ENCODE data around the gene PCSK6.
"Not testable (repeated sequence)": the region's sequence is repeated elsewhere in the genome, so short reads cannot be mapped to it uniquely, and the experiment has no call there.

Gene PCSK6

DNA sequence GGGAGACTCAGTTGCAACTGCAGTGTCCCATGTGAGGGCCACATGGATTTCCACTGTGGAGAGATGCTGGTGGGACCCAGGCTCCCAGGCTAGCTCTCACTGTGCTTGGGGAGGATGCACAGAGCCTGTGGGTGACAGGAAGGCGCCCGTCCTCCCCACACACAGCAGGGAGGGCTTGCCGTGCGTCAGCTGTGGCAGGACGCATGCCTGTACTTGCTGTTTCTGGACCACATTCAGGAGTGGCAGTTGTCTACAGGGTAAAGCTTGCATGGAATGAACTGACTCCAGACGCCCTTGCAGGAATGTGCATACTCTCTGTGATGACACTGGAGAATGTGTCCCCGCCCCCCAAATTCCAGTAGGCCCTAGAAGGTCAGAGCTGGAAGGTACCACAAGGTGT is 130.6 kb downstream of the PCSK6 start:
- Histone ChIP-seq H3K27ac (ENCODE audit: low read length) (peak overlapping the region; percentile 92), H3K9ac (ENCODE audit: low read depth, low read length) (peak overlapping the region; percentile 40), H3K79me2 (ENCODE audit: insufficient read depth, low read length) (no peaks in the 10 kb centered on the region), H3K4me2 (ENCODE audit: insufficient read depth, low read length) (peak overlapping the region; percentile 23; the same call in 1 of the 2 replicates), H3K4me3 (ENCODE audit: low read depth in 1 of 2, low read length in 2 of 2) (no peak overlapping the region), H3K36me3 (ENCODE audit: insufficient read depth, low read length) (no peaks in the 10 kb centered on the region), H4K20me1 (ENCODE audit: insufficient read depth, low read length) (no peaks in the 10 kb centered on the region), H3K4me1 (ENCODE audit: insufficient read depth, low read length) (peaks cover 44% of the 10 kb centered on the region), H3K9me3 (ENCODE audit: insufficient read depth, low read length, severe bottlenecking) (no peaks in the 10 kb centered on the region), H2AFZ (ENCODE audit: low read depth, low read length) (peak overlapping the region; percentile 50; the same call in 1 of the 2 replicates), H3K27me3 (ENCODE audit: insufficient read depth, low read length, poor library complexity) (no peaks in the 10 kb centered on the region)
- no peak for TF ChIP-seq EZH2 (IDR thresholded peaks at IDR 0.05; ENCODE audit: borderline replicate concordance, low read depth, low read length, severe bottlenecking)
- TF ChIP-seq, protein P1, sequence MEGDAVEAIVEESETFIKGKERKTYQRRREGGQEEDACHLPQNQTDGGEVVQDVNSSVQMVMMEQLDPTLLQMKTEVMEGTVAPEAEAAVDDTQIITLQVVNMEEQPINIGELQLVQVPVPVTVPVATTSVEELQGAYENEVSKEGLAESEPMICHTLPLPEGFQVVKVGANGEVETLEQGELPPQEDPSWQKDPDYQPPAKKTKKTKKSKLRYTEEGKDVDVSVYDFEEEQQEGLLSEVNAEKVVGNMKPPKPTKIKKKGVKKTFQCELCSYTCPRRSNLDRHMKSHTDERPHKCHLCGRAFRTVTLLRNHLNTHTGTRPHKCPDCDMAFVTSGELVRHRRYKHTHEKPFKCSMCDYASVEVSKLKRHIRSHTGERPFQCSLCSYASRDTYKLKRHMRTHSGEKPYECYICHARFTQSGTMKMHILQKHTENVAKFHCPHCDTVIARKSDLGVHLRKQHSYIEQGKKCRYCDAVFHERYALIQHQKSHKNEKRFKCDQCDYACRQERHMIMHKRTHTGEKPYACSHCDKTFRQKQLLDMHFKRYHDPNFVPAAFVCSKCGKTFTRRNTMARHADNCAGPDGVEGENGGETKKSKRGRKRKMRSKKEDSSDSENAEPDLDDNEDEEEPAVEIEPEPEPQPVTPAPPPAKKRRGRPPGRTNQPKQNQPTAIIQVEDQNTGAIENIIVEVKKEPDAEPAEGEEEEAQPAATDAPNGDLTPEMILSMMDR (IDR thresholded peaks at IDR 0.05; ENCODE audit: borderline replicate concordance, extremely low read depth, low read length, poor library complexity, severe bottlenecking): no peak
- DNase-seq (peak; percentile 52), ATAC-seq (ENCODE audit: insufficient read depth, low read depth) (peak; percentile 79)

GRCh38 chr15:101357885-101358284 is 131.6 kb downstream of the PCSK6 start:
- Histone ChIP-seq H3K9me3 (ENCODE audit: insufficient read depth, low read length, severe bottlenecking) (no peaks in the 10 kb centered on the region), H3K4me3 (ENCODE audit: low read depth in 1 of 2, low read length in 2 of 2) (no peak overlapping the region), H2AFZ (ENCODE audit: low read depth, low read length) (no peak overlapping the region), H4K20me1 (ENCODE audit: insufficient read depth, low read length) (no peaks in the 10 kb centered on the region), H3K27ac (ENCODE audit: low read length) (peak overlapping the region; percentile 92), H3K36me3 (ENCODE audit: insufficient read depth, low read length) (no peaks in the 10 kb centered on the region), H3K79me2 (ENCODE audit: insufficient read depth, low read length) (no peaks in the 10 kb centered on the region), H3K27me3 (ENCODE audit: insufficient read depth, low read length, poor library complexity) (no peaks in the 10 kb centered on the region), H3K4me1 (ENCODE audit: insufficient read depth, low read length) (peaks cover 44% of the 10 kb centered on the region), H3K4me2 (ENCODE audit: insufficient read depth, low read length) (no peak overlapping the region), H3K9ac (ENCODE audit: low read depth, low read length) (0 out of 2 replicates have a peak overlapping the region, but pooled peaks have one; percentile 40)
- no peak for DNase-seq
- no peak for ATAC-seq (ENCODE audit: insufficient read depth, low read depth)
- TF ChIP-seq, protein P1 (IDR thresholded peaks at IDR 0.05; ENCODE audit: borderline replicate concordance, extremely low read depth, low read length, poor library complexity, severe bottlenecking): no peak
- no peak for TF ChIP-seq EZH2 (IDR thresholded peaks at IDR 0.05; ENCODE audit: borderline replicate concordance, low read depth, low read length, severe bottlenecking)

GRCh38 chr15:101357333-101357732 is 132.2 kb downstream of the PCSK6 start:
- H3K79me2 ChIP-seq (ENCODE audit: insufficient read depth, low read length): no peaks in the 10 kb centered on the region
- H3K4me3 ChIP-seq (ENCODE audit: low read depth in 1 of 2, low read length in 2 of 2): no peak overlapping the region
- H3K27ac ChIP-seq (ENCODE audit: low read length): peak overlapping the region; percentile 92
- H3K9me3 ChIP-seq (ENCODE audit: insufficient read depth, low read length, severe bottlenecking): no peaks in the 10 kb centered on the region
- DNase-seq: no peak
- H4K20me1 ChIP-seq (ENCODE audit: insufficient read depth, low read length): no peaks in the 10 kb centered on the region
- H2AFZ ChIP-seq (ENCODE audit: low read depth, low read length): no peak overlapping the region
- no peak overlapping the region for H3K4me2 ChIP-seq (ENCODE audit: insufficient read depth, low read length)
- no peak for TF ChIP-seq EZH2 (IDR thresholded peaks at IDR 0.05; ENCODE audit: borderline replicate concordance, low read depth, low read length, severe bottlenecking)
- TF ChIP-seq, protein P1 (IDR thresholded peaks at IDR 0.05; ENCODE audit: borderline replicate concordance, extremely low read depth, low read length, poor library complexity, severe bottlenecking): no peak
- H3K9ac ChIP-seq (ENCODE audit: low read depth, low read length): no peak overlapping the region
- H3K36me3 ChIP-seq (ENCODE audit: insufficient read depth, low read length): no peaks in the 10 kb centered on the region
- ATAC-seq (ENCODE audit: insufficient read depth, low read depth): no peak
- no peaks in the 10 kb centered on the region for H3K27me3 ChIP-seq (ENCODE audit: insufficient read depth, low read length, poor library complexity)
- H3K4me1 ChIP-seq (ENCODE audit: insufficient read depth, low read length): peaks cover 44% of the 10 kb centered on the region

DNA sequence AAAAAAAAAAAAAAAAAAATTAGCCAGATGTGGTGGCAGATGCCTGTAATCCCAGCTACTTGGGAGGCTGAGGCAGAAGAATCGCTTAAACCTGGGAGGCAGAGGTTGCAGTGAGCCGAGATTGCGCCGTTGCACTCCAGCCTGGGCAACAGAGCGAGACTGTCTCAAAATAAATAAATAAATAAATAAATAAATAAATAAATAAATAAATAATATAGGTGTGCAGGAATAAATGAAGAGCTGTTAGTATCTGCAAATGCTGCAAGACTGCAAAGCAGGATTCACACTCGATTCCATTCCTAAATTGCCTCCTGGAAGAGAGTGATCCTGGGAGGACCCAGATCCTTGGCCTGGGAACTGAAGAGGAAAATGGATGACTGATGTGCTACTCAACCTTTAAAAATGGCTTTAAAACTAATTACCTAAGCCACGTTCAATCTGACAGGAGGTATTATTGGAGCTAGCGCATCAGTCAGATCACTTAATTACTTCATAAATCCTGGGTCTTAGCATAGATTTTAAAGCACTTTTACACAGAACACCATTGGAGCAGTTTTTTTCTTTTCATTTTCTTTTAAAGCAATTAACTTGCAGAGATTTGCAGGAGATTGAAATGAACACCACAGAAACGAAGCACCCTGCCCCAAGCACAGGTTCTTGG is 132.9 kb downstream of the PCSK6 start:
- H3K27ac ChIP-seq (ENCODE audit: low read length): peak overlapping the region; percentile 92; the same call in 1 of the 2 replicates
- H3K27me3 ChIP-seq (ENCODE audit: insufficient read depth, low read length, poor library complexity); H3K36me3 ChIP-seq (ENCODE audit: insufficient read depth, low read length); H3K79me2 ChIP-seq (ENCODE audit: insufficient read depth, low read length); H3K9ac ChIP-seq (ENCODE audit: low read depth, low read length); H3K4me2 ChIP-seq (ENCODE audit: insufficient read depth, low read length); H3K4me3 ChIP-seq (ENCODE audit: low read depth in 1 of 2, low read length in 2 of 2); H3K9me3 ChIP-seq (ENCODE audit: insufficient read depth, low read length, severe bottlenecking); ATAC-seq (ENCODE audit: insufficient read depth, low read depth); H2AFZ ChIP-seq (ENCODE audit: low read depth, low read length); DNase-seq; H4K20me1 ChIP-seq (ENCODE audit: insufficient read depth, low read length): not testable (repeated sequence)
- H3K4me1 ChIP-seq (ENCODE audit: insufficient read depth, low read length): peaks cover 43% of the 10 kb centered on the region
